ENCODE results near the gene NDST3.

NDST3 gene

GRCh38 chr4:118082182-118082581 is 47.9 kb downstream of the NDST3 start:
- DNase-seq = no peak

DNA sequence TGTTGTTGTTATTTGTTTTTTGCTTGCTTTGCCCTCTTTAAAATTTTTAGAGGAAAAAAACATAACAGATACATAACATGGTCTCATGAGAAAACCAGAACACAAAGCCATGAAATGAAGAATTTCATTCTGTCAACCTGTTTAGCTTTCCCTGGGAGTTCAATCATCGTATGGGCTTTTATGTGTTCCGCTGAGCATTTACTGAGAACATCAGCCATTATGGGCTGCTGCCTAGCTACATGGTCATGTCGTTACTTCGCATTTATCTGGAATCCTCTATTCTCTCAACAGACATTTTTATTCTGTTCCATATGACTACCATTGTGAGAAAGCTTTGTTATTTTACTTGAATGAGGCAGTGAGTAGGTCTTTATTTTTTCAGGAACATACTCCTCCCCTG is 51.4 kb downstream of the NDST3 start:
- DNase-seq = no peak

GRCh38 chr4:118086344-118086743 is 52.1 kb downstream of the NDST3 start:
- DNase-seq = no peak

DNA sequence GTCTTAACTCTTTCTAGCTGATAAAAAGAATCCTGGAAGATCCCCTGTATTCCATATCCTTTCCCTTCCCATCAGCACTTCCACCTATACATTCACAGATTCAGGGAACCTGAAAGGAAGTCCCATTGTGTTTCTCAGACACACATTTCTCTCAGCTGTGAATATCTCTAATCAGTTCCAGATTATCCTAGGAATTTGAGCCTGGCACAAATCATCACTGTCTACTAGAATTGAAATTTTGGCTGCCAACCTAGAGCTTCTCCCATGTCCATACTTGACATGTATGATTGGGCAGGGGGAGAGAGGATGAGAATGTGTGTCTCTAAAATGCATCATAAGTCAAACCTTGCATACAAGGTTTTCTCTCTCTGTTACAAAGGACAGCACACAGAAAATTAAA is 53.1 kb downstream of the NDST3 start:
- DNase-seq = no peak

- DNase-seq = no peak
These were observed 64.8 kb downstream of the NDST3 start for GRCh38 chr4:118099106-118099505.

GRCh38 chr4:118102195-118102594 is 67.9 kb downstream of the NDST3 start:
- DNase-seq = no peak

DNA sequence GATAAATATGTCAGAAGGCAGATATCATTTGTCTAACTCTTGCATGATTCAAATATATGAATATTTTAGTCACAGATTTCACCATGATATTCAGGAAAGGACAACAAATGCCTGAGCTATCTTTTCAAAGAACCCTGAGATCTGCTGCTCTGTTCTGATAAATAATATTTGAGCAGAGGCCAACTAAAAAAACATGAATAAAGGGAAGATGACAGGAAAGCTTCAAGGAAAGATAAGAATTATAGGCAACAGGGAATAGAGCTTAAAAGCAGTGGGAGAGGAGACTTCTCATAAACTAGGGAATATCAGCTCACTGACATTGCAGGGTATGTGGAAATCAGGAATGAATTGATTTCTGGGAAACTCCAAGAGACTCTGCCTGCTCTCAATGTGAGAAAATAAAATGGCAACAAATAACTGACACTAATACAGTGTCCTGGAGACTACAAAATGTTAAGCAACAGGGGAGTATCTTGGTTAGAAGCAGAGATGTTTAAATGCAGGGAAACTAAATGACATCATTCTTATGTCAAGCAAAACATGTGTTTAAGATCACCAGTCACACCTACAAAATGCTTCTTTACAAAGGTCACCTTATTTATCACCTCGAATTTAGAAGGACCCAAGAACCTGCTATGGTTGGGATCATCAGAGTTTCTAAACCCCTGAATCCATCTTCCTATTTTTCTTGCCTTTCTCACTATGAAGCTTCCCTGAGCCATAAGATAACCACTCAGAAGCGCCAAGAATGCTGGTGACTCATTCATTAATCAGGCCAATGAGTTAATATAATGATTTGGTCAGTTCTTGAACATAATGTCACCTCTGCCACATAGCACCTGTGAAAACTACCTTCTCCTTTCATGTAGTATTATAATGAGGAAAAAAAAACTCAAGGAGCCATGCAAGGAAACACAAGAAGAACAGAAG is 78.1 kb downstream of the NDST3 start:
- no peak for DNase-seq

GRCh38 chr4:118113220-118113619 is 78.9 kb downstream of the NDST3 start:
- no peak for DNase-seq

DNA sequence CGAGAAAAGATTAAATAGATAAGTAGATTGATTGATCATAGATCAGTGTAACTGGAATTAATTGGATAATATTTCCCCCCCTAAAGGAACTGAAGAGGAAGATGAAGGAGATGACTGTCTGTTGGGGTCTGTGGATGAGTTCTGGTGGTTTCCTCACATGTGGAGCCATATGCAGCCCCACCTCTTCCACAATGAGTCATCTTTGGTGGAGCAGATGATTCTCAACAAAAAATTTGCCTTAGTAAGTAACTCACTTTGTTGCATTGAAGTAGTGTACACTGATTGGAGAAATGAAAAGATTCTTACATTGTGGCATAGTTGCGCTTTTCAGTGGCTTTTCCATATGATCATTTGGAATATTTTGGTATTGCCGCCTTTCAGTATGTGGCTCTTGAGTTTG is 80.4 kb downstream of the NDST3 start:
- no peak for DNase-seq

DNA sequence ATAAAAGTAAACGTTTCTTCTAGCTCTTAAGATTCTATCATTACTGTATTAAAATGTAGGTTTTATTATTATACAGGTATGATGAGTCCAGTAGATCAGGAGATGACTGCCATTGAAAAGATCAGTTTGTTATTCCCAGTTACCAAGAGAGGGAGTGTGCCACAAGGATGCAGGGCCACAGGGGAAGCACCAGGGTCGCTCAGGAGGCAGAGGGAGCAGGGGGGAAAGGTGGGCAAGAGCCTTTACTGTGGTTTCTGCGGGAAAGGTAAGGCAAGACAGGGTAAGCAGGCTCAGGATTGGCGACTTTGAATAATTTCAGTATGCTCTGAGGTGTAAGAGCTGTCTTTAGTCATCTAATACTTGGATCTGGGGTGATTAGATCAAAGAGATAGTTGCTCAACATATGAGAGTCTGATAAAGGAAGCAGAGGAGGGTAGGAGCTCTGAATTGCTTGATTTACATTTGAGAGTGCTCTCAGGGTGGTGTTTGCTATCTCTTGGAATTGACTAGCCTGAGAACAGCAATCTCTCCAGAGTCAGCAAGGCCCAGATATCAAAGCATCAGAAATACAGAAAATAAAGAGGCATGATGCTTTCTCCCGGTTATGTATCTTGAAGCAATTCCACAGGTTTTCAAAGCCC is 86.0 kb downstream of the NDST3 start:
- no peak for DNase-seq

DNA sequence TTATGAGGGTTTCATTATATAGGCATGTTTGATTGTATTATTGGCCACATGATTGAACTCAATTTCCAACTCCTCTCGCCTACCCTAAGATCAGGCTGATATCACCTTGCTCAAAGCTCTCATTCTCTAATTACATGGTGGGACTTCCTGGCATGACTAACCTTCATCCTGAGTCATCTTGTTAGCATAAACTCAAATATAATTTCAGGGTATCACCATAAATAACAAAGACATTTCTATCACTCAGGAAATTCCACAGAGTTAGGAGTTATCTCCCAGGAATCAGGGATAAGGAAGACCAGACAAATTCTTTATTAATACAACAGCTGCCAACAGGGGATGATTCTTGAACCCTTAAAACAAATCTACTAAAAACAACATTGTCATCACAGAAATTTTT is 90.7 kb downstream of the NDST3 start:
- no peak for DNase-seq

DNA sequence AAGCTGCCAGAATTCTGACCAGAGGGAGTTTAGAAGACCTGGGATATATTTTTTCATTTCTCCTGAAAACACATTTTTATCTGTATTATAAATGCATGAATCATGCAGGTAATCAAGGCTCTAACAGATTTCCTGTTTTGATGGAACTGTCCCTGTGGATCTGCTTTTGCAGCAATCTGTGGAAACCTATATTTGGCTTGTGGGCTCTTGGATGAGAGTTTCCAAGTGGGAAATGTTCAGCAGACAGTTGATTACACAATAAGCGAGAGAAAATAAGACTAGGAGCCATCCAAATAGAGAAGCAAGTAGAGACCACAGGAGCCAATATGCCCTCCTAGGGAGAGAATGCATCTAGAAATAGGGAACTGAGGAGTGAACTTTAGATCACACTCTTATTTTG is 105.0 kb downstream of the NDST3 start:
- no peak for DNase-seq

DNA sequence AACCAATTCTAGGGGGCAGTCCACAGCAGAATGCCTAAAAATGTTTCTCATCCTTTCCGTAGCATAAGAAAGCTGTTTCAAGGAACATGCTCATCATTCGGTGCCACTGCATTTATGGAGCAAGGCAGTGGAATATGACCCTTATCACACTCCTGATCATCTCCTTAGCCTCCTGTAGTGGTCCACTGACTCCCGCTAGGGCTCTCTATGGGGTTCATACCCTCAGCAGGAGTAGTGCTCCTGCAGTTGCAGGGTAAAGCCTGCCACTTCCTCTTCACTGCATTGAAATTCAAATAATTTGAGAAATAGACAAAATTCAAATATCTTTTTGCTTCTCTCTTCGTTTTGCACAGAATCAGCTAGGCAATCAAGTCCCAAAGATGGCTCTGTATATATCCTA is 107.0 kb downstream of the NDST3 start:
- no peak for DNase-seq

DNA sequence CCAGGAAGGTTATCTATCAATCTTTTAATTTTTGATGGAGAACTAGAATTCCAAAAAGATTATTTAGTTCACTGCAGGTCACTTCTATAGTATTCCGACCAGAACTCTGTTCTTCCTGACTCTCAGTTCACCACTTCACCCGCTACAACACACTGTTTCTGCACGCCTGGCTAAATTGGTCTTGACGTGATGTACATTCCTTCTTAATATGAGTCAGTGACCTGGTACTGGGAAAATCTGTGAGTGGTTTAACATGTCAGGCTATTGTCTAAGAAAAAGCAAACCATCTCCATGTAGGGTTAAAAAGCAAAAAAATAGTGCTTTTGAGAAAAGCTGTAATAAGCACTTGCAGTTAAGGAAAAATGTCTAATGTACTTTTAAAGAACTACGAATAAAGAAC is 120.4 kb downstream of the NDST3 start:
- no peak for DNase-seq

GRCh38 chr4:118155516-118155915 is 121.2 kb downstream of the NDST3 start:
- no peak for DNase-seq

GRCh38 chr4:118158763-118159375 is 124.6 kb downstream of the NDST3 start:
- no peak for DNase-seq

GRCh38 chr4:118167306-118167705 is 133.0 kb downstream of the NDST3 start:
- no peak for DNase-seq

- no peak for DNase-seq
These were observed 137.1 kb downstream of the NDST3 start for GRCh38 chr4:118171381-118171780.

DNA sequence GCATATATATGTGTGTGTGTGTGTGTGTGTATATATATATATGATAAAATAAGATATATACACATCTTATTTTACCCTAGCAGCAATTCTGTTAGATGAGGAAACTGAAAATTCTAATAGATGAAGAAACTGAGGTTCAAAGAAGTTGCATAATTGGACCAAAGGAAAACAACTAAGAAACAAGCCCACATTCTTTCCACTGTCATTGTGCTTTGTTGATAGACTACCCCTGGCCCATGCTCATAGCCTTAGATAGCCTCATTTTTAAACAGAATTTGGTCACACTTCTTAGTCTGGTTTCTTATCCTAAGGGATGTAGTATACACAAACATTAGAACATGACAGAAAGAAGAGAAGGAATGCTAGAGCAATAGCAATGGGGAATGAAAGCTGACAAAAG is 138.8 kb downstream of the NDST3 start:
- DNase-seq = no peak

DNA sequence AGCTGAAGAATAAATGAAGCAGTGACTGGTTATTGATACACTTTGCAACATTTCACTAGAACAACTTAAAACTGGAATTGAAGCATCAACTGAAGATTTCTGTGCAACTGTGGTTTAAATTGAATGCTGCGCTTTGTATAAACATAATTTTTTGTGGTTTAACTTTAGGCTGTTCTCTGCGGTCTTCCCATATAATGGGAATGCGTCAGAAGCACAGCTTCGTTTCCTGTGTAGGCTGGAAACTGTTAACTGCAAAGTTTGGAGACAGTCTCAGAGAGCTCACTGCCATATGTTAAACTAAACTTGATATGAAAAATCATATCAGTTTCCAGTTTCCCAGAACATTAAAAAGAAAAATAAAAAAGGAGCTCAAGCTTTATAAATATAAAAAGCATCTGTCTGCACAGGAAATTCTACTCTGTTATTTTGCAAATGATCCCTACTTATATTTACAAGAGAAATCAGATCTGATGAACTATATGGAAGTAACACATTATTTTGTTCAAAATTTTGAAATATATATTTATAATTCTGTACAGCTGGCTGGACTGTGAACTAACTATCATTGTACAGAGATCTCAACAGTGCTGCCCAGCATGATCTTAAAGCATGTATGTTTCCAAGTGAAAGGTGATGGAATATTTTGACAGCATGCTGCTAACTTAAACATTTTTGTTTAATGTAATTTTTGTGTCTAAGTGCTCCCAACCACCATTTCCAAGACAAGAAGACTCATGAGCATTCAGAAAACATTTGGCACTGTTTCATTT is 139.9 kb downstream of the NDST3 start:
- DNase-seq = no peak

DNA sequence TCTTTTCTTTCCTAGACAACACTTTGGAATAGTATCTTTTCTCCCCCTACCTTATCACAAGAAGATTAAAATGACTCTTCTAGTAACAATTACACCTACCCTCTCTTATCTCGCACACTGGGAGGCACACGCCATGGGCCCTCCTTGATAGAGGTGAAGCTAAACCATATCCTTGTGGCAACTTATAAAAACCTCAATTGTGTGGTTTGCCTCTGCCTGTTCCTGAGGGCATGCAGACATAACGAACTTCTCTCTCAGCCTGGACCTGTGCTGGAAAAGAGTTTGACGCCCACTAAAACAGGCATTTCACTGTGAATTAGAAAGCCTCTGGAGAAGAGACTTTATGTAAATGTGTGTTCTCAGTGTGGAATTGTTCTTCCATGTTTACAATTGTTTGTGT is 141.2 kb downstream of the NDST3 start:
- DNase-seq = no peak

- no peak for DNase-seq
These were observed 142.8 kb downstream of the NDST3 start for GRCh38 chr4:118177126-118177525.

- no peak for DNase-seq
These were observed 146.5 kb downstream of the NDST3 start for GRCh38 chr4:118180776-118181175.
